GM12892 (cell line): ENCODE results near the gene DRAM2.
A peak's percentile ranks its signal among the peaks of the same experiment; 100 is the strongest.

Experiments used
- DNase-seq: peaks from one replicate; pipeline ENCODE4 v3.0.0; 2011; ENCODE audit not compliant: insufficient read length
- FAIRE-seq: peaks from 2 replicates; lab custom pipeline; 2011; peaks lifted over from hg19 to GRCh38; lab: Jason Lieb, UNC
- POLR2A ChIP-seq: IDR thresholded peaks from 2 replicates; pipeline ENCODE4 v1.6.1; 2011; ENCODE audit warnings: low read depth, low read length, control low read depth
- POLR2AphosphoS5 ChIP-seq: IDR thresholded peaks from 2 replicates; pipeline ENCODE4 v1.6.1; 2011; ENCODE audit warnings: low read depth, low read length, control low read depth
- TAF1 ChIP-seq: IDR thresholded peaks from 2 replicates; pipeline ENCODE4 v1.6.1; 2011; ENCODE audit warnings: low read depth, mild to moderate bottlenecking, control low read depth, low read length, borderline replicate concordance

DRAM2 gene

GRCh38 chr1:111161843-111162487 is 22.1 kb upstream of the DRAM2 start:
- DNase-seq (no peak), FAIRE-seq (peak; percentile 21)
- TF ChIP-seq TAF1, result no peak
- no peak for TF ChIP-seq POLR2A
- no peak for TF ChIP-seq POLR2AphosphoS5

- DNase-seq (no peak), FAIRE-seq (no peak)
- TF ChIP-seq TAF1 (no peak), POLR2AphosphoS5 (no peak), POLR2A (no peak)
Measured at GRCh38 chr1:111157431-111157830, 17.5 kb upstream of the DRAM2 start.

GRCh38 chr1:111154021-111154999 is 14.4 kb upstream of the DRAM2 start:
- DNase-seq (no peak), FAIRE-seq (peak; percentile 50)
- TF ChIP-seq POLR2AphosphoS5, result no peak
- no peak for TF ChIP-seq POLR2A
- TF ChIP-seq TAF1, result no peak

GRCh38 chr1:111151838-111152237 is 11.9 kb upstream of the DRAM2 start:
- TF ChIP-seq POLR2A (no peak), POLR2AphosphoS5 (no peak), TAF1 (no peak)
- DNase-seq, result no peak
- FAIRE-seq, result no peak

GRCh38 chr1:111148376-111148881 is 8.5 kb upstream of the DRAM2 start:
- FAIRE-seq (no peak), DNase-seq (no peak)
- TF ChIP-seq TAF1 (no peak), POLR2A (no peak), POLR2AphosphoS5 (no peak)

GRCh38 chr1:111147948-111148347 is 8.1 kb upstream of the DRAM2 start:
- DNase-seq (no peak), FAIRE-seq (no peak)
- TF ChIP-seq TAF1, result no peak
- TF ChIP-seq POLR2AphosphoS5, result no peak
- TF ChIP-seq POLR2A, result no peak

- FAIRE-seq (no peak), DNase-seq (no peak)
- TF ChIP-seq POLR2A (no peak), TAF1 (no peak), POLR2AphosphoS5 (no peak)
Measured at GRCh38 chr1:111145963-111146768, 6.3 kb upstream of the DRAM2 start.

- DNase-seq (no peak), FAIRE-seq (peak; percentile 21)
- TF ChIP-seq POLR2A (no peak), POLR2AphosphoS5 (no peak)
Measured at GRCh38 chr1:111145542-111145941, 5.6 kb upstream of the DRAM2 start.

- TF ChIP-seq POLR2A (no peak), POLR2AphosphoS5 (0 out of 2 replicates have a peak, but pooled peaks have one; percentile 6)
- DNase-seq, result no peak
- FAIRE-seq, result peak; percentile 85
Measured at GRCh38 chr1:111142356-111142975, 2.6 kb upstream of the DRAM2 start.
